HG03066 (cell line): Measurements from ENCODE around the gene CTSO.

Source experiments
- ATAC-seq: cut with Tn5 transposase; IDR thresholded peaks from one replicate; pipeline ENCODE4 v1.9.1; 2021; ENCODE audit warnings: low read depth; ENCODE audit not compliant: unreplicated experiment

Gene CTSO

GRCh38 chr4:155875878-155876277 lies 77.8 kb downstream of the CTSO start:
- no peak for ATAC-seq
